HEK293T (cell line): ENCODE results near the gene CAD.

ENCODE experiments used
- ARNT ChIP-seq: fragments of 450-650 bp; IDR thresholded peaks from 2 replicates; pipeline ENCODE4 v1.6.1; 2017; ENCODE audit warnings: mild to moderate bottlenecking
- BHLHE40 ChIP-seq: fragments of 450-650 bp; IDR thresholded peaks from 2 replicates; pipeline ENCODE4 v1.6.1; 2016; ENCODE audit warnings: mild to moderate bottlenecking, moderate library complexity, borderline replicate concordance
- FOXK2 ChIP-seq: fragments of 450-650 bp; IDR thresholded peaks from 2 replicates; pipeline ENCODE4 v1.6.1; 2016; ENCODE audit warnings: mild to moderate bottlenecking
- LEF1 ChIP-seq: fragments of 450-650 bp; IDR thresholded peaks from 2 replicates; pipeline ENCODE4 v1.6.1; 2017; ENCODE audit warnings: mild to moderate bottlenecking, borderline replicate concordance
- NFRKB ChIP-seq: fragments of 450-650 bp; IDR thresholded peaks from 2 replicates; pipeline ENCODE4 v1.6.1; 2016; ENCODE audit warnings: mild to moderate bottlenecking, moderate library complexity
- SP1 ChIP-seq: fragments of 450-650 bp; IDR thresholded peaks from 2 replicates; pipeline ENCODE4 v1.6.1; 2017
- SUZ12 ChIP-seq: fragments of 450-650 bp; IDR thresholded peaks from 2 replicates; pipeline ENCODE4 v1.6.1; 2016; ENCODE audit warnings: mild to moderate bottlenecking
- TARDBP ChIP-seq: fragments of 450-650 bp; IDR thresholded peaks from 2 replicates; pipeline ENCODE4 v1.6.1; 2016
- ZNF384 ChIP-seq: fragments of 450-650 bp; IDR thresholded peaks from 2 replicates; pipeline ENCODE4 v1.6.1; 2016

DNA sequence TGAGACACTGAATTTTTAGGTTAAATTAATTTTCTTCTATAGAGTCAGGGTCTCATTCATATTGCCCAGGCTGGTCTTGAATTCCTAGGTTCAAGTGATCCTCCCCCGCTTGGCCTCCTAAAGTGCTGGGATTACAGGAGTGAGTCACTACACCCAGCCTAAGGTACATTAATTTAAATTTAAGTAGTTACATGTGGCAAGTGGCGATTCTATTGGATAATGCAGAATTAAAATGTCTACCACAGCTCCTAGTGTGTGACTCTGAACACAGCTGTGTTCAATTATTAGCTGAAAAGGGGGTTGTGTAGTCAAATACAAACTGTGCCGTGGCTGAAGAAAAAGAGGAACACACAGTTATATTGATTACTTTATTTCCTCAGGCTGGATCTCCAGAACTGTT lies 2.2 kb upstream of the CAD start:
- TF ChIP-seq FOXK2 (no peak), SUZ12 (no peak), ZNF384 (no peak), TARDBP (no peak), LEF1 (no peak), ARNT (no peak), SP1 (no peak), BHLHE40 (no peak), NFRKB (no peak)
